ENCODE data around the gene GOT2. TPM values are rescaled to one million over a fixed set of nuclear protein-coding genes. Genes with fewer than 3 reads are reported as not detected.
"Not testable (repeated sequence)": the region's sequence is repeated elsewhere in the genome, so short reads cannot be mapped to it uniquely, and the experiment has no call there.

The GOT2 gene
- polyA plus RNA-seq, 3 donors: 15.7 to 22.2 (median 16.8) TPM

- no peak overlapping the region for H3K27ac ChIP-seq (ENCODE audit: low read depth, low read length)
- WGBS, 3 donors: 88 to 93% (median 89%) methylated on average over 9 of the region's 9 CpGs
These were observed 6.1 kb downstream of the GOT2 start for GRCh38 chr16:58727796-58728568.

GRCh38 chr16:58727028-58727781 is 6.9 kb downstream of the GOT2 start:
- WGBS, 3 donors: 79 to 90% (median 85%) methylated on average over 9 of the region's 9 CpGs

GRCh38 chr16:58723109-58723508 is 11.0 kb downstream of the GOT2 start:
- WGBS, 3 donors: 30 to 62% (median 47%) methylated on average over 3 of the region's 3 CpGs
- H3K27ac ChIP-seq (ENCODE audit: low read depth, low read length): no peak overlapping the region

More at GRCh38 chr16:58727028-58727781, 6.9 kb downstream of the GOT2 start:
- H3K27ac ChIP-seq (ENCODE audit: low read depth, low read length): no peak overlapping the region

- no peak overlapping the region for H3K27ac ChIP-seq (ENCODE audit: low read depth, low read length)
- WGBS, 3 donors: 86 to 88% (median 88%) methylated on average over 13 of the region's 13 CpGs
These were observed 16.1 kb downstream of the GOT2 start for GRCh38 chr16:58717994-58718393.

- 90 to 96% (median 94%) methylated on average over 8 of the region's 8 CpGs for WGBS, 3 donors
These were observed 17.6 kb downstream of the GOT2 start for GRCh38 chr16:58716468-58716867.

GRCh38 chr16:58713742-58714141 is 20.4 kb downstream of the GOT2 start:
- WGBS, 3 donors: 85 to 91% (median 87%) methylated on average over 1 of the region's 1 CpG
- no peak overlapping the region for H3K27ac ChIP-seq (ENCODE audit: low read depth, low read length)

More at GRCh38 chr16:58716468-58716867, 17.6 kb downstream of the GOT2 start:
- no peak overlapping the region for H3K27ac ChIP-seq (ENCODE audit: low read depth, low read length)

GRCh38 chr16:58709333-58709732 is 24.8 kb downstream of the GOT2 start:
- 97 to 98% (median 98%) methylated on average over 7 of the region's 7 CpGs for WGBS, 3 donors
- H3K27ac ChIP-seq (ENCODE audit: low read depth, low read length): no peak overlapping the region

- 53 to 83% (median 61%) methylated on average over 4 of the region's 4 CpGs for WGBS, 3 donors
- no peak overlapping the region for H3K27ac ChIP-seq (ENCODE audit: low read depth, low read length)
These were observed 35.0 kb downstream of the GOT2 start for GRCh38 chr16:58699151-58699550.

- no peak overlapping the region for H3K27ac ChIP-seq (ENCODE audit: low read depth, low read length)
- WGBS, 3 donors: 54 to 78% (median 64%) methylated on average over 1 of the region's 1 CpG
These were observed 38.7 kb downstream of the GOT2 start for GRCh38 chr16:58695368-58695767.

GRCh38 chr16:58692450-58692849 is 41.7 kb downstream of the GOT2 start:
- no peak overlapping the region for H3K27ac ChIP-seq (ENCODE audit: low read depth, low read length)
- 47 to 100% (median 96%) methylated on average over 1 of the region's 1 CpG for WGBS, 3 donors

GRCh38 chr16:58686985-58687706 is 47.0 kb downstream of the GOT2 start:
- H3K27ac ChIP-seq (ENCODE audit: low read depth, low read length): not testable (repeated sequence)
- 75 to 81% (median 80%) methylated on average over 8 of the region's 8 CpGs for WGBS, 3 donors

GRCh38 chr16:58685084-58685449 is 49.0 kb downstream of the GOT2 start:
- no peak overlapping the region for H3K27ac ChIP-seq (ENCODE audit: low read depth, low read length)
- WGBS, 3 donors: 74 to 89% (median 87%) methylated on average over 6 of the region's 6 CpGs

- WGBS, 3 donors: 4 to 6% (median 6%) methylated on average over 35 to 41 of the region's 41 CpGs
- H3K27ac ChIP-seq (ENCODE audit: low read depth, low read length): no peak within 1 kb of the TSS
These were observed 49.6 kb downstream of the GOT2 start, which contains the start of gene SLC38A7 for GRCh38 chr16:58684354-58685083. SLC38A7 (minus strand) TSS chr16:58684770; CDS start chr16:58680126, 4,644 bp downstream.

GRCh38 chr16:58684001-58684353 is 50.1 kb downstream of the GOT2 start:
- H3K27ac ChIP-seq (ENCODE audit: low read depth, low read length): no peak overlapping the region
- 6% methylated on average over 3 of the region's 3 CpGs for WGBS, 3 donors

- 92 to 94% (median 93%) methylated on average over 16 of the region's 16 CpGs for WGBS, 3 donors
- H3K27ac ChIP-seq (ENCODE audit: low read depth, low read length): no peak overlapping the region
These were observed 54.4 kb downstream of the GOT2 start for GRCh38 chr16:58679763-58680162.

GRCh38 chr16:58678716-58679115 is 55.4 kb downstream of the GOT2 start:
- 68 to 74% (median 72%) methylated on average over 3 of the region's 3 CpGs for WGBS, 3 donors
- H3K27ac ChIP-seq (ENCODE audit: low read depth, low read length): no peak overlapping the region

- no peak overlapping the region for H3K27ac ChIP-seq (ENCODE audit: low read depth, low read length)
- 87 to 95% (median 95%) methylated on average over 4 of the region's 4 CpGs for WGBS, 3 donors
These were observed 55.8 kb downstream of the GOT2 start for GRCh38 chr16:58678269-58678668.

- WGBS, 3 donors: 92 to 97% (median 95%) methylated on average over 18 of the region's 18 CpGs
- no peak overlapping the region for H3K27ac ChIP-seq (ENCODE audit: low read depth, low read length)
These were observed 63.1 kb downstream of the GOT2 start for GRCh38 chr16:58670946-58671583.

Data from adipose tissue (tissue), 3 donors.